ENCODE measurements around the gene ARL17B.

The ARL17B gene

DNA sequence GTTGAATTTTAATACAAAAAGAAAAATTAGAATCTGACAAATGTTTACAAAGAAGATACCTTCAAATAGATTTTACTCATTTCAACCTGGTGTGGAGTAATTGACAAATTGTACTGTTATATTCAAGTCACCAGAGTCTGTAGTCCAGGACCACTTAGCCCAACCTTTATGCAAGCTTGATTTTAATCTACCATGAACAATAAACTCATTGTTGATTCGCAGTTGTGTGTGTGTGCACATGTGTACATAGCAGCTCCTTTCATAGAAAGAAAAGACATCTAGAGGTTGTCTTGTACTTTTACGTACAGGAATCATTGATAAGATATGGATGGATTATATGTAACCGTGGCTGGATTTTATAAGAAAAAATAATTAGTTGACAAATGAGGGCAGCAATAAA, 87.3 kb downstream of the ARL17B start:
- WGBS (ENCODE audit: extremely low coverage, insufficient coverage, insufficient read length), result no CpG with 5 or more reads among the region's 3 CpGs
- Histone ChIP-seq H3K9me3 (ENCODE audit: insufficient read depth, low read depth, low read length) (no peaks in the 10 kb centered on the region), H3K23ac (ENCODE audit: low read length) (no peak overlapping the region), H3K18ac (ENCODE audit: low read length) (no peak overlapping the region), H2BK5ac (ENCODE audit: low read depth, low read length, poor library complexity) (no peak overlapping the region), H3K27me3 (ENCODE audit: insufficient read depth, low read length) (peaks cover 2% of the 10 kb centered on the region), H3K9ac (ENCODE audit: low read length) (no peak overlapping the region), H2BK12ac (ENCODE audit: low read length) (no peak overlapping the region), H3K79me1 (ENCODE audit: low read length) (no peaks in the 10 kb centered on the region), H3K79me2 (ENCODE audit: control insufficient read depth, insufficient read depth, low read length, poor library complexity) (no peaks in the 10 kb centered on the region), H3K36me3 (ENCODE audit: control insufficient read depth in 1 of 2, insufficient read depth in 2 of 2, low read length in 2 of 2) (no peaks in the 10 kb centered on the region), H3K14ac (ENCODE audit: low read length) (no peak overlapping the region), H3K27ac (ENCODE audit: low read depth, low read length) (no peak overlapping the region), H3K4me1 (ENCODE audit: control insufficient read depth in 1 of 2, insufficient read depth in 2 of 2, low read length in 2 of 2) (no peaks in the 10 kb centered on the region), H2AK5ac (ENCODE audit: low read length) (no peak overlapping the region), H3K4me2 (ENCODE audit: low read length) (no peak overlapping the region), H2AFZ (ENCODE audit: insufficient read depth, low read length, poor library complexity) (no peak overlapping the region), H3K4me3 (ENCODE audit: low read depth, low read length) (no peak overlapping the region), H4K91ac (ENCODE audit: low read depth, low read length) (no peak overlapping the region), H4K8ac (ENCODE audit: low read depth, low read length) (no peak overlapping the region), H4K12ac (ENCODE audit: low read depth, low read length) (no peak overlapping the region), H3K4ac (ENCODE audit: low read depth, low read length) (no peak overlapping the region), H2BK120ac (ENCODE audit: insufficient read depth, low read length, poor library complexity) (no peak overlapping the region)
- DNase-seq, result no peak

DNA sequence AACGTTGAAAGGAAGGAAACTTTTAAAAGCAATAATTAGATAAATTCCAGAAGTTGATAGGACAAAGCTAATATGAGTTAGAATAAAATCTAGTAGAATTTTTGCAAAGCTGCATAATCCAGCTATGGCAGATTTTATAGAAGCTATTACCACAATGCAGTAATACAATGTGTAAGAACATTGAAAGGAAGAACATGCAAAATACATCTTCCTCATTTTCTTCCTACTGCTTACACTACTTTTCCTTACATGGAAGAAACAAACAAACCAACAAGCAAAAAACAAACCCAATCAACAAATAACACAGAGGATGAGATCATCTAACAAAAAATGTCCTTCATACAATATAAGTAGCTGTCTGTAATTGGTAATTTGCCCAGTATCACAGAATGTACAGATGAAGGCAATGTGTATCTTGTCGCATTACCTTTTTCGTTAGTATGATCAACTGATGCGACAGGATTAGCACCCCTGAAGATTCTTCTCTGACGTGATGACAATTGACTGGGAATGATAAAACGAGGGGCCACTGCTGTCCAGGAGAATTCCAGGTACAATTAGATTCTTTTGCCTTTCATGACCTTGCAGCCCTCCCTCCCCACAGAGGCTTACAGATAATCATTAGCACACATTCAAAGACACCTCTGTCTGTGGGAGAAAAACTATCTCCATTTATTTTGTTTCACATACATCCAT, 87.9 kb downstream of the ARL17B start:
- no peak overlapping the region for H4K8ac ChIP-seq (ENCODE audit: low read depth, low read length)
- H3K27ac ChIP-seq (ENCODE audit: low read depth, low read length), result no peak overlapping the region
- H3K27me3 ChIP-seq (ENCODE audit: insufficient read depth, low read length), result peaks cover 2% of the 10 kb centered on the region
- no peak overlapping the region for H3K23ac ChIP-seq (ENCODE audit: low read length)
- no peak overlapping the region for H3K4me2 ChIP-seq (ENCODE audit: low read length)
- H2BK12ac ChIP-seq (ENCODE audit: low read length), result no peak overlapping the region
- no peak for DNase-seq
- no peak overlapping the region for H2AFZ ChIP-seq (ENCODE audit: insufficient read depth, low read length, poor library complexity)
- H3K18ac ChIP-seq (ENCODE audit: low read length), result no peak overlapping the region
- no peak overlapping the region for H3K9ac ChIP-seq (ENCODE audit: low read length)
- no peak overlapping the region for H3K4me3 ChIP-seq (ENCODE audit: low read depth, low read length)
- H3K4me1 ChIP-seq (ENCODE audit: control insufficient read depth in 1 of 2, insufficient read depth in 2 of 2, low read length in 2 of 2), result no peaks in the 10 kb centered on the region
- no peak overlapping the region for H4K91ac ChIP-seq (ENCODE audit: low read depth, low read length)
- no CpG with 5 or more reads among the region's 6 CpGs for WGBS (ENCODE audit: extremely low coverage, insufficient coverage, insufficient read length)
- no peaks in the 10 kb centered on the region for H3K79me1 ChIP-seq (ENCODE audit: low read length)
- no peak overlapping the region for H3K4ac ChIP-seq (ENCODE audit: low read depth, low read length)
- no peaks in the 10 kb centered on the region for H3K79me2 ChIP-seq (ENCODE audit: control insufficient read depth, insufficient read depth, low read length, poor library complexity)
- no peak overlapping the region for H2BK5ac ChIP-seq (ENCODE audit: low read depth, low read length, poor library complexity)
- H2AK5ac ChIP-seq (ENCODE audit: low read length), result no peak overlapping the region
- no peaks in the 10 kb centered on the region for H3K36me3 ChIP-seq (ENCODE audit: control insufficient read depth in 1 of 2, insufficient read depth in 2 of 2, low read length in 2 of 2)
- no peak overlapping the region for H4K12ac ChIP-seq (ENCODE audit: low read depth, low read length)
- no peaks in the 10 kb centered on the region for H3K9me3 ChIP-seq (ENCODE audit: insufficient read depth, low read depth, low read length)
- H3K14ac ChIP-seq (ENCODE audit: low read length), result no peak overlapping the region
- H2BK120ac ChIP-seq (ENCODE audit: insufficient read depth, low read length, poor library complexity), result no peak overlapping the region

DNA sequence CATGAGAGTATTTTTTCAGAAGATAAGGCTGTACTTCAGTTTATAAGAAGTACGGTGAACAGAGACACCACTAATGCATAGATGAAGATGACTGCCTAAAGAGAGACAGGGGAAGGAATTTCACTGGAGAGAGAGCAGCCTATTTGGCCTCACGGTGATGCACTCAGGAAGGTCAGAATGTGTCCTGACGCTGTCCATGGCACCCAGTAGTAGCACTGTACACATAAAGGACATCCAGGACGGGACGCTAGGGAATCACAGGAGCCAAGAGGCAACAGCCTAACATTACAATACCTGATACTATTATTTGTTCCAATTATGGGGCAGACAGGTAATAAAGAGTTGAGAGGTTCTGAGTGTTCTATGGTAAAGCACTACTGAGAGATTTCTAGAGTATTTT, 91.5 kb downstream of the ARL17B start:
- Histone ChIP-seq H3K79me2 (ENCODE audit: control insufficient read depth, insufficient read depth, low read length, poor library complexity) (peaks cover 4% of the 10 kb centered on the region), H3K14ac (ENCODE audit: low read length) (no peak overlapping the region), H4K8ac (ENCODE audit: low read depth, low read length) (no peak overlapping the region), H3K4me1 (ENCODE audit: control insufficient read depth in 1 of 2, insufficient read depth in 2 of 2, low read length in 2 of 2) (peaks cover 7 to 9% of the 10 kb centered on the region in 2 experiments), H2BK120ac (ENCODE audit: insufficient read depth, low read length, poor library complexity) (no peak overlapping the region), H3K18ac (ENCODE audit: low read length) (no peak overlapping the region), H3K4ac (ENCODE audit: low read depth, low read length) (no peak overlapping the region), H2AFZ (ENCODE audit: insufficient read depth, low read length, poor library complexity) (no peak overlapping the region), H2BK12ac (ENCODE audit: low read length) (no peak overlapping the region), H4K91ac (ENCODE audit: low read depth, low read length) (no peak overlapping the region), H3K79me1 (ENCODE audit: low read length) (peaks cover 6% of the 10 kb centered on the region), H2BK5ac (ENCODE audit: low read depth, low read length, poor library complexity) (no peak overlapping the region), H2AK5ac (ENCODE audit: low read length) (no peak overlapping the region), H3K4me2 (ENCODE audit: low read length) (no peak overlapping the region), H3K23ac (ENCODE audit: low read length) (no peak overlapping the region), H3K36me3 (ENCODE audit: control insufficient read depth in 1 of 2, insufficient read depth in 2 of 2, low read length in 2 of 2) (no peaks in the 10 kb centered on the region), H3K27ac (ENCODE audit: low read depth, low read length) (no peak overlapping the region), H4K12ac (ENCODE audit: low read depth, low read length) (no peak overlapping the region), H3K4me3 (ENCODE audit: low read depth, low read length) (no peak overlapping the region), H3K9ac (ENCODE audit: low read length) (no peak overlapping the region), H3K27me3 (ENCODE audit: insufficient read depth, low read length) (peaks cover 11% of the 10 kb centered on the region), H3K9me3 (ENCODE audit: insufficient read depth, low read depth, low read length) (peaks cover 3% of the 10 kb centered on the region)
- DNase-seq, result no peak
- WGBS (ENCODE audit: extremely low coverage, insufficient coverage, insufficient read length), result no CpG with 5 or more reads among the region's 5 CpGs

DNA sequence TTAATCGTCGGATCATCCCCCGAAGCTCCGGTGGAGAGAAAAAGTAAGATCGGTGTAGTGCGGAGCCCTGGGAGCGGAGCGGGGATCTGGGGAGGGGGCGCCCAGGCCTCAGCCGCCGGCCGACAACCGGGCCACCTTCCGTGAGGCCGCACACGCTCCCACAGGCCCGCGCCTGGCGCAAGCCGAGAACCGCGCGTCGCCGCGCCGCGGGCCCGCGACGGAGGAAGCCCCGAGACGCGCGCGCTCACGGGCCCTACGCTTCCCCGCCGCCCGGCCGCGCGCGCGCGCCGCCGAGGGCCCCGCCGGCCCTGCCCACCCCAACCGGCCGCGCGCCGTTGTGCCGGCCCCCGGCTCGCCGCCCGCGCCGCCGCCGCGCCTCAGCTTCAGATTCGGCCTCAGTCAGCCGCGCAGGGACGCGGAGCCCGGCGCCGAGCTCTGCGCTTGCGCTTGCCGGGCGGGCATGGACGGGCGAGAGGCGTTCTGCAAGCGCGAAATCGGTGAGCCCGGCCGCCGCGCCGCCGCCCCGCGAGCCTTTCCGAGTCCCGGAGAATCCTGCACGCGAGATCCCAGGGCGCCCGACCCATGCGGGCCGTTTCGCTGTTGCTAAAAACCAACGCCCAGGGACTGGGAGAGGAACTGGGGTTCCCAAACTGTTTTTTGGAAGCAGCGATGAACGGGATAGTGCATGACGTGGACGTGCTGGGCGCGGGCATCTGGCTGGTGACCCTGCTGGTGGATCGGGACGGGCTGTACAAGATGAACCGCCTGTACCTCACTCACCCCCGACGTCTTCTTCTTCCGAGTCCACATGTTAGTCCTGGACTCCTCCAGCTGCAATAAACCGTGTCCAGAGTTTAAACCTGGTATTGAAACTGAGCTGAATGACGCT, 94.7 kb downstream of the ARL17B start:
- Histone ChIP-seq H3K9ac (ENCODE audit: low read length) (peak overlapping the region; percentile 59), H3K79me2 (ENCODE audit: control insufficient read depth, insufficient read depth, low read length, poor library complexity) (peaks cover 4% of the 10 kb centered on the region), H2BK12ac (ENCODE audit: low read length) (peak overlapping the region; percentile 3), H3K23ac (ENCODE audit: low read length) (no peak overlapping the region), H4K8ac (ENCODE audit: low read depth, low read length) (peak overlapping the region; percentile 63), H3K9me3 (ENCODE audit: insufficient read depth, low read depth, low read length) (peaks cover 3% of the 10 kb centered on the region), H2BK5ac (ENCODE audit: low read depth, low read length, poor library complexity) (no peak overlapping the region), H4K91ac (ENCODE audit: low read depth, low read length) (peak overlapping the region; percentile 22), H3K79me1 (ENCODE audit: low read length) (peaks cover 6% of the 10 kb centered on the region), H3K4me2 (ENCODE audit: low read length) (peak overlapping the region; percentile 98), H3K27me3 (ENCODE audit: insufficient read depth, low read length) (peaks cover 9% of the 10 kb centered on the region), H2BK120ac (ENCODE audit: insufficient read depth, low read length, poor library complexity) (peak overlapping the region; percentile 15), H3K4ac (ENCODE audit: low read depth, low read length) (no peak overlapping the region), H3K14ac (ENCODE audit: low read length) (peak overlapping the region; percentile 68), H2AFZ (ENCODE audit: insufficient read depth, low read length, poor library complexity) (peak overlapping the region; percentile 91), H2AK5ac (ENCODE audit: low read length) (no peak overlapping the region), H3K27ac (ENCODE audit: low read depth, low read length) (no peak overlapping the region), H3K4me1 (ENCODE audit: control insufficient read depth in 1 of 2, insufficient read depth in 2 of 2, low read length in 2 of 2) (peaks cover 10 to 19% of the 10 kb centered on the region in 2 experiments), H3K18ac (ENCODE audit: low read length) (peak overlapping the region; percentile 38), H3K4me3 (ENCODE audit: low read depth, low read length) (peak overlapping the region; percentile 80), H4K12ac (ENCODE audit: low read depth, low read length) (peak overlapping the region; percentile 37), H3K36me3 (ENCODE audit: control insufficient read depth in 1 of 2, insufficient read depth in 2 of 2, low read length in 2 of 2) (no peaks in the 10 kb centered on the region)
- no CpG with 5 or more reads among the region's 116 CpGs for WGBS (ENCODE audit: extremely low coverage, insufficient coverage, insufficient read length)
- peak; percentile 73 to 87 for DNase-seq
